ENCODE measurements around the gene FIBIN. TPM values are rescaled to one million over a fixed set of nuclear protein-coding genes. Genes with fewer than 3 reads are reported as not detected.

FIBIN gene
- total RNA-seq, 1 donor from 2014 or later: 8.9 TPM

DNA sequence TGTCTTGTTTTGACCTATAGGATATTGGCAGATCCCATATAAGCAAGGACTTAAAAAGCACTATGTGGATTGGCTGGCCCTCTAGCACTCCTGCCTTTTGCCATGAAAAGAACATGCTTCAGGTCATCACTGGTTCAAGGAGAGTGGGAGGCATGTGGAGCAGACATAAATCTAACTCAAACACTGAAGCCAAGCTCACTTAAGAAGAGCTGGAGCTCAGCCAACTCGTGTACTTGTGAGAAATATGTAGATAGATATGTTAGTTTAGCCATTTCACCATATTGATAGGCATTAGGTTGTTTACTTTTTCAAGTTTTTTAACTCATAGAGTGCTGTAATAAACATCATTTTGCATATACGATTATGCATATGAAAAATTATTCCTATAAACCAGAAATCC lies 26.8 kb downstream of the FIBIN start:
- no peak overlapping the region for H3K4me3 Mint-ChIP-seq
- no peaks in the 10 kb centered on the region for H3K36me3 Mint-ChIP-seq
- peaks cover 5% of the 10 kb centered on the region for H3K27me3 Mint-ChIP-seq (ENCODE audit: low read depth)
- TF ChIP-seq, protein P1, sequence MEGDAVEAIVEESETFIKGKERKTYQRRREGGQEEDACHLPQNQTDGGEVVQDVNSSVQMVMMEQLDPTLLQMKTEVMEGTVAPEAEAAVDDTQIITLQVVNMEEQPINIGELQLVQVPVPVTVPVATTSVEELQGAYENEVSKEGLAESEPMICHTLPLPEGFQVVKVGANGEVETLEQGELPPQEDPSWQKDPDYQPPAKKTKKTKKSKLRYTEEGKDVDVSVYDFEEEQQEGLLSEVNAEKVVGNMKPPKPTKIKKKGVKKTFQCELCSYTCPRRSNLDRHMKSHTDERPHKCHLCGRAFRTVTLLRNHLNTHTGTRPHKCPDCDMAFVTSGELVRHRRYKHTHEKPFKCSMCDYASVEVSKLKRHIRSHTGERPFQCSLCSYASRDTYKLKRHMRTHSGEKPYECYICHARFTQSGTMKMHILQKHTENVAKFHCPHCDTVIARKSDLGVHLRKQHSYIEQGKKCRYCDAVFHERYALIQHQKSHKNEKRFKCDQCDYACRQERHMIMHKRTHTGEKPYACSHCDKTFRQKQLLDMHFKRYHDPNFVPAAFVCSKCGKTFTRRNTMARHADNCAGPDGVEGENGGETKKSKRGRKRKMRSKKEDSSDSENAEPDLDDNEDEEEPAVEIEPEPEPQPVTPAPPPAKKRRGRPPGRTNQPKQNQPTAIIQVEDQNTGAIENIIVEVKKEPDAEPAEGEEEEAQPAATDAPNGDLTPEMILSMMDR (IDR thresholded peaks at IDR 0.05; ENCODE audit: unreplicated experiment): no peak
- no peak for DNase-seq (ENCODE audit: low spot score in 2 of 2, unreplicated experiment in 2 of 2)
- H3K4me1 Mint-ChIP-seq: peaks cover 53% of the 10 kb centered on the region
- H3K27ac Mint-ChIP-seq: peak overlapping the region; percentile 14
- H3K9me3 Mint-ChIP-seq: peaks cover 7% of the 10 kb centered on the region

- TF ChIP-seq, protein P1 (IDR thresholded peaks at IDR 0.05; ENCODE audit: unreplicated experiment): no peak
- H3K4me1 Mint-ChIP-seq: peaks cover 56% of the 10 kb centered on the region
- no peaks in the 10 kb centered on the region for H3K36me3 Mint-ChIP-seq
- H3K27ac Mint-ChIP-seq: peak overlapping the region; percentile 52
- H3K9me3 Mint-ChIP-seq: no peaks in the 10 kb centered on the region
- peaks cover 11% of the 10 kb centered on the region for H3K27me3 Mint-ChIP-seq (ENCODE audit: low read depth)
- no peak for DNase-seq (ENCODE audit: low spot score in 2 of 2, unreplicated experiment in 2 of 2)
- no peak overlapping the region for H3K4me3 Mint-ChIP-seq
These were observed 28.8 kb downstream of the FIBIN start for GRCh38 chr11:27022659-27023251.

GRCh38 chr11:27024865-27025264 lies 31.0 kb downstream of the FIBIN start:
- H3K4me3 Mint-ChIP-seq: no peak overlapping the region
- H3K9me3 Mint-ChIP-seq: no peaks in the 10 kb centered on the region
- TF ChIP-seq, protein P1 (IDR thresholded peaks at IDR 0.05; ENCODE audit: unreplicated experiment): no peak
- H3K27me3 Mint-ChIP-seq (ENCODE audit: low read depth): peaks cover 11% of the 10 kb centered on the region
- H3K27ac Mint-ChIP-seq: no peak overlapping the region
- peaks cover 53% of the 10 kb centered on the region for H3K4me1 Mint-ChIP-seq
- no peaks in the 10 kb centered on the region for H3K36me3 Mint-ChIP-seq
- DNase-seq (ENCODE audit: low spot score in 2 of 2, unreplicated experiment in 2 of 2): no peak

DNA sequence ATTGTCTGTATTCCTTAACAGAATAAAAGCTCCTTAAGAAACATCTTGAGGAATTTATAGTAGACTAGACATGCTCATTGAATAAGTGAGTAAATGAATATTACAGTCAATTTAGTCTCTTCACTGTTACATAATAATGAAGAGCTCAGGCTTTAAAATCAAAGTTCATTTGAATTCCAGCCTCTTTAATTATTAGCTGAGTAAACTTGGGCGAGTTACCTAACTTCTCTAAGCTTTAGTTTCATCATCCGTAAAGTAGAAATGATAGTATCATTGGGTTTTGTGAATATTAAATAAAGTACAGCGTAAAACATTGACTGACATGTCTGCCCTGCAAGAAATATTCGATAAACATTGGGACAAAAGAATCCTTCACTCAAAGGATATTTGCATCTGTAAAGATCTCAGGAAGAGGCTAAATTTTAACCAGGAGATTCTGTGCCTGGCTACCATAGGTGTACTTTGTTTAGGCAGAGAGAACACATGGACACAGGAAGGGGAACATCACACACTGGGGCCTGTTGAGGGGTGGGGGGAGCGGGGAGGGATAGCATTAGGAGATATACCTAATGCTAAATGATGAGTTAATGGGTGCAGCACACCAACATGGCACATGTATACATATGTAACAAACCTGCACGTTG lies 31.5 kb downstream of the FIBIN start:
- peaks cover 11% of the 10 kb centered on the region for H3K27me3 Mint-ChIP-seq (ENCODE audit: low read depth)
- H3K36me3 Mint-ChIP-seq: no peaks in the 10 kb centered on the region
- H3K4me3 Mint-ChIP-seq: no peak overlapping the region
- no peak overlapping the region for H3K27ac Mint-ChIP-seq
- TF ChIP-seq, protein P1 (IDR thresholded peaks at IDR 0.05; ENCODE audit: unreplicated experiment): no peak
- H3K9me3 Mint-ChIP-seq: no peaks in the 10 kb centered on the region
- DNase-seq (ENCODE audit: low spot score in 2 of 2, unreplicated experiment in 2 of 2): no peak
- H3K4me1 Mint-ChIP-seq: peaks cover 47% of the 10 kb centered on the region

GRCh38 chr11:27025957-27026733 lies 32.2 kb downstream of the FIBIN start:
- Mint-ChIP-seq H3K4me1 (peaks cover 42% of the 10 kb centered on the region), H3K36me3 (no peaks in the 10 kb centered on the region), H3K27me3 (ENCODE audit: low read depth) (peaks cover 11% of the 10 kb centered on the region), H3K4me3 (no peak overlapping the region), H3K27ac (no peak overlapping the region), H3K9me3 (no peaks in the 10 kb centered on the region)
- no peak for DNase-seq (ENCODE audit: low spot score in 2 of 2, unreplicated experiment in 2 of 2)
- TF ChIP-seq, protein P1 (IDR thresholded peaks at IDR 0.05; ENCODE audit: unreplicated experiment): no peak
